KG1 (cell line): ENCODE results near the gene LCP2.
"Not testable (repeated sequence)": the region's sequence is repeated elsewhere in the genome, so short reads cannot be mapped to it uniquely, and the experiment has no call there.

Experiments used
- DNase-seq: peaks from one replicate; lab custom pipeline; 2025; lab: John Stamatoyannopoulos, UW

LCP2 gene

GRCh38 chr5:170248172-170248930 lies 49.2 kb downstream of the LCP2 start:
- no peak for DNase-seq

GRCh38 chr5:170247363-170247762 lies 50.2 kb downstream of the LCP2 start:
- no peak for DNase-seq

GRCh38 chr5:170246126-170246870 lies 51.3 kb downstream of the LCP2 start:
- no peak for DNase-seq

GRCh38 chr5:170245436-170245835 lies 52.1 kb downstream of the LCP2 start:
- DNase-seq, result not testable (repeated sequence)

- no peak for DNase-seq
Observed at GRCh38 chr5:170238456-170239196, 59.0 kb downstream of the LCP2 start.

- no peak for DNase-seq
Observed at GRCh38 chr5:170235876-170236864, 61.4 kb downstream of the LCP2 start.

- DNase-seq, result no peak
Observed at GRCh38 chr5:170233358-170233892, 64.2 kb downstream of the LCP2 start.

- no peak for DNase-seq
Observed at GRCh38 chr5:170232786-170233185, 64.8 kb downstream of the LCP2 start, which contains the start of gene C5orf58. TSS of gene C5orf58 (plus strand) at chr5:170232985. CDS start at chr5:170234977, 1,992 bp downstream.

GRCh38 chr5:170228762-170229435 lies 68.7 kb downstream of the LCP2 start:
- no peak for DNase-seq

GRCh38 chr5:170226661-170227060 lies 70.9 kb downstream of the LCP2 start:
- DNase-seq, result no peak

- DNase-seq, result no peak
Observed at GRCh38 chr5:170226129-170226615, 71.4 kb downstream of the LCP2 start.

- DNase-seq, result peak; percentile 73
Observed at GRCh38 chr5:170225326-170226128, 72.0 kb downstream of the LCP2 start.

- no peak for DNase-seq
Observed at GRCh38 chr5:170223906-170224305, 73.7 kb downstream of the LCP2 start.

- no peak for DNase-seq
Observed at GRCh38 chr5:170223360-170223759, 74.2 kb downstream of the LCP2 start.

- no peak for DNase-seq
Observed at GRCh38 chr5:170221327-170221741, 76.2 kb downstream of the LCP2 start.

- no peak for DNase-seq
Observed at GRCh38 chr5:170220191-170220590, 77.4 kb downstream of the LCP2 start.

- DNase-seq, result no peak
Observed at GRCh38 chr5:170219615-170220014, 78.0 kb downstream of the LCP2 start.

GRCh38 chr5:170218726-170219125 lies 78.9 kb downstream of the LCP2 start:
- no peak for DNase-seq

- DNase-seq, result no peak
Observed at GRCh38 chr5:170217831-170218230, 79.7 kb downstream of the LCP2 start.
